H1 (cell line): Measurements from ENCODE around the gene HNRNPAB. TPM values are rescaled to one million over a fixed set of nuclear protein-coding genes. Genes with fewer than 3 reads are reported as not detected.

ENCODE experiments used
- CTCF ChIA-PET: fragments of 300-600 bp; sonication (Branson Sonifier 250); formaldehyde crosslinking; loops from one replicate; lab custom pipeline; 2021; ENCODE audit not compliant: partially characterized antibody; lab: Charles Lee
- POLR2A ChIA-PET: fragments of 300-600 bp; sonication (Branson Sonifier 250); formaldehyde crosslinking; loops from one replicate; lab custom pipeline; 2021; ENCODE audit warnings: inconsistent platforms; ENCODE audit not compliant: partially characterized antibody; lab: Charles Lee
- DNase-seq, 2 experiments: peaks; one replicate each; pipeline versions ENCODE4 v3.0.0 to v3.0.0-alpha.2; 2010 to 2022; ENCODE audit warnings: low spot score in 2 of 2, low read depth in 1 of 2, mixed read lengths in 1 of 2
- FAIRE-seq: peaks from 2 replicates; lab custom pipeline; 2011; peaks lifted over from hg19 to GRCh38; lab: Jason Lieb, UNC
- H2AFZ ChIP-seq: 2 replicates; pipeline ENCODE4 v1.8.1; 2012; ENCODE audit warnings: low read length, inconsistent platforms
- H2AK5ac ChIP-seq: 2 replicates; pipeline ENCODE4 v1.6.1; 2013; ENCODE audit warnings: low read depth, low read length
- H2BK120ac ChIP-seq: replicated peaks from 2 replicates; pipeline ENCODE3; 2013; ENCODE audit warnings: low read depth, low read length, inconsistent platforms
- H2BK12ac ChIP-seq: 2 replicates; pipeline ENCODE4 v1.6.1; 2013; ENCODE audit warnings: low read depth, low read length
- H2BK15ac ChIP-seq: 2 replicates; pipeline ENCODE4 v1.6.1; 2013; ENCODE audit warnings: low read length
- H2BK20ac ChIP-seq: 2 replicates; pipeline ENCODE4 v1.6.1; 2013; ENCODE audit warnings: low read length
- H2BK5ac ChIP-seq: 2 replicates; pipeline ENCODE4 v1.6.1; 2013; ENCODE audit warnings: low read depth, low read length
- H3K14ac ChIP-seq: 2 replicates; pipeline ENCODE4 v1.6.1; 2013; ENCODE audit warnings: inconsistent platforms; ENCODE audit not compliant: insufficient read length
- H3K18ac ChIP-seq: 2 replicates; pipeline ENCODE4 v1.6.1; 2013; ENCODE audit warnings: low read length; ENCODE audit errors: extremely low read depth
- H3K23ac ChIP-seq: 2 replicates; pipeline ENCODE4 v1.6.1; 2013; ENCODE audit warnings: inconsistent platforms; ENCODE audit not compliant: insufficient read length
- H3K23me2 ChIP-seq: 2 replicates; pipeline ENCODE4 v1.6.1; 2013; ENCODE audit warnings: low read depth, low read length
- H3K27ac ChIP-seq: 2 replicates; pipeline ENCODE4 v1.6.1; 2011; ENCODE audit warnings: low read depth, low read length, inconsistent platforms
- H3K27me3 ChIP-seq, 4 experiments: replicated peaks in 1 of 4; 1 replicate in 1 of 4; 2 replicates in 3 of 4; pipeline versions ENCODE4 v1.6.1 to v1.8.1; 2011 to 2013; ENCODE audit warnings: low read length in 3 of 4, mild to moderate bottlenecking in 3 of 4, inconsistent platforms in 2 of 4, mixed read lengths in 2 of 4, moderate library complexity in 1 of 4; ENCODE audit not compliant: control insufficient read depth in 3 of 4, insufficient read depth in 3 of 4; ENCODE audit errors: extremely low read depth in 1 of 4
- H3K36me3 ChIP-seq, 4 experiments: 2 replicates each; pipeline versions ENCODE4 v1.6.1 to v1.8.1; 2011 to 2013; ENCODE audit warnings: mild to moderate bottlenecking in 4 of 4, low read length in 3 of 4, moderate library complexity in 2 of 4, control low read depth in 1 of 4, inconsistent platforms in 1 of 4; ENCODE audit not compliant: insufficient read depth in 4 of 4, control insufficient read depth in 2 of 4
- H3K4ac ChIP-seq: replicated peaks from 2 replicates; pipeline ENCODE3; 2013; ENCODE audit warnings: low read length, low read depth, mixed read lengths, inconsistent platforms; ENCODE audit not compliant: insufficient read length
- H3K4me1 ChIP-seq, 4 experiments: replicated peaks in 1 of 4; 1 replicate in 1 of 4; 2 replicates in 3 of 4; pipeline versions ENCODE4 v1.6.1 to v1.8.1; 2011 to 2013; ENCODE audit warnings: low read length in 3 of 4, inconsistent platforms in 2 of 4, mixed read lengths in 1 of 4; ENCODE audit not compliant: insufficient read depth in 4 of 4, control insufficient read depth in 3 of 4
- H3K4me2 ChIP-seq, 2 experiments: 2 replicates each; pipeline versions ENCODE4 v1.6.1 to v1.8.1; 2011 to 2013; ENCODE audit warnings: low read depth in 2 of 2, low read length in 2 of 2, control low read depth in 1 of 2, inconsistent platforms in 1 of 2, mild to moderate bottlenecking in 1 of 2; ENCODE audit not compliant: insufficient read depth in 1 of 2
- H3K4me3 ChIP-seq, 4 experiments: fragments of 200-600, 300-600 bp in 1 of 4; sonication (generic), shearing (Covaris generic), sonication (Bioruptor Twin) in 1 of 4; 2 replicates each; pipeline versions ENCODE4 v1.5.1 to v1.8.1; 2011 to 2016; ENCODE audit warnings: low read length in 4 of 4, low read depth in 3 of 4, control low read depth in 2 of 4, inconsistent platforms in 2 of 4, mild to moderate bottlenecking in 2 of 4, mixed read lengths in 1 of 4, moderate library complexity in 1 of 4; ENCODE audit not compliant: insufficient read depth in 2 of 4; ENCODE audit errors: extremely low read depth in 1 of 4
- H3K56ac ChIP-seq: replicated peaks from 2 replicates; pipeline ENCODE3; 2013; ENCODE audit warnings: low read depth, mild to moderate bottlenecking, mixed read lengths, low read length, inconsistent platforms; ENCODE audit not compliant: insufficient read length
- H3K79me1 ChIP-seq: 2 replicates; pipeline ENCODE4 v1.6.1; 2013; ENCODE audit warnings: low read depth, low read length, control low read depth
- H3K79me2 ChIP-seq, 2 experiments: 2 replicates each; pipeline versions ENCODE4 v1.6.1 to v1.8.1; 2012 to 2013; ENCODE audit warnings: low read length in 2 of 2, mild to moderate bottlenecking in 2 of 2, inconsistent platforms in 1 of 2; ENCODE audit not compliant: insufficient read depth in 2 of 2, control insufficient read depth in 1 of 2
- H3K9ac ChIP-seq, 4 experiments: replicated peaks in 1 of 4; 1 replicate in 1 of 4; 2 replicates in 3 of 4; pipeline versions ENCODE4 v1.6.1 to v1.8.1; 2011 to 2013; ENCODE audit warnings: low read depth in 3 of 4, low read length in 3 of 4, control low read depth in 2 of 4, mild to moderate bottlenecking in 2 of 4, moderate library complexity in 2 of 4, inconsistent platforms in 1 of 4; ENCODE audit errors: extremely low read depth in 1 of 4
- H3K9me3 ChIP-seq, 2 experiments: 2 replicates each; pipeline versions ENCODE4 v1.6.1 to v1.8.1; 2012 to 2013; ENCODE audit warnings: mild to moderate bottlenecking in 2 of 2, moderate library complexity in 2 of 2, control low read depth in 1 of 2, inconsistent platforms in 1 of 2, low read depth in 1 of 2, low read length in 1 of 2, mixed read lengths in 1 of 2; ENCODE audit not compliant: insufficient read depth in 2 of 2
- H4K20me1 ChIP-seq, 2 experiments: replicated peaks in 1 of 2; 2 replicates each; pipeline versions ENCODE3 to v1.8.1; 2011 to 2013; ENCODE audit warnings: inconsistent platforms in 2 of 2, low read length in 2 of 2, mild to moderate bottlenecking in 1 of 2; ENCODE audit not compliant: insufficient read depth in 2 of 2, control insufficient read depth in 1 of 2
- H4K5ac ChIP-seq: 2 replicates; pipeline ENCODE4 v1.6.1; 2013; ENCODE audit warnings: low read length, low read depth, mixed read lengths, inconsistent platforms; ENCODE audit not compliant: insufficient read length
- H4K8ac ChIP-seq: 2 replicates; pipeline ENCODE4 v1.8.0; 2013; ENCODE audit warnings: mild to moderate bottlenecking, moderate library complexity, low read length, inconsistent platforms; ENCODE audit not compliant: insufficient read depth; ENCODE audit errors: extremely low read depth
- H4K91ac ChIP-seq: replicated peaks from 2 replicates; pipeline ENCODE3; 2013; ENCODE audit warnings: low read length, mixed read lengths, inconsistent platforms; ENCODE audit not compliant: insufficient read length
- BCL11A ChIP-seq, 2 experiments: IDR thresholded peaks; one replicate each; pipeline ENCODE4 v1.6.1; 2011; ENCODE audit warnings: low read depth in 2 of 2, low read length in 2 of 2, mild to moderate bottlenecking in 2 of 2
- CBX8 ChIP-seq: fragments of 300-800, 300-1000 bp; sonication (generic); IDR thresholded peaks from 2 replicates; pipeline ENCODE4 v1.7.1; 2016; ENCODE audit warnings: low read depth, low read length, borderline replicate concordance
- CTBP2 ChIP-seq: IDR thresholded peaks from 2 replicates; pipeline ENCODE4 v1.7.0; 2011; ENCODE audit warnings: borderline replicate concordance, mild to moderate bottlenecking, moderate library complexity, mixed read lengths, low read length; ENCODE audit not compliant: insufficient read depth, insufficient read length
- FOSL1 ChIP-seq: IDR thresholded peaks from 2 replicates; pipeline ENCODE4 v1.6.1; 2011; ENCODE audit warnings: mild to moderate bottlenecking, low read depth, low read length, moderate library complexity; ENCODE audit not compliant: insufficient read depth
- HDAC6 ChIP-seq: IDR thresholded peaks from one replicate; pipeline ENCODE4 v1.7.1; 2012; ENCODE audit warnings: low read depth, mild to moderate bottlenecking, inconsistent platforms, low read length, moderate library complexity
- SIRT6 ChIP-seq: IDR thresholded peaks from one replicate; pipeline ENCODE4 v1.7.1; 2012; ENCODE audit warnings: low read length, inconsistent platforms
- TAF7 ChIP-seq: optimal IDR thresholded peaks from 2 replicates; pipeline ENCODE3; 2011; ENCODE audit warnings: low read depth, mild to moderate bottlenecking, inconsistent platforms, low read length, moderate library complexity, borderline replicate concordance
- TCF12 ChIP-seq: IDR thresholded peaks from 2 replicates; pipeline ENCODE4 v1.6.1; 2011; ENCODE audit warnings: low read depth, mild to moderate bottlenecking, low read length
- WGBS, 2 experiments: shearing (Covaris generic) in 1 of 2; methylation state at CpG; one replicate each; pipeline versions ENCODE4 v1.1.6 to v1.1.7; 2013 to 2015; ENCODE audit warnings: low lambda C conversion rate in 2 of 2, mixed read lengths in 2 of 2, inconsistent platforms in 1 of 2, low coverage in 1 of 2, missing lambda C conversion rate in 1 of 2; ENCODE audit not compliant: insufficient replicate concordance in 2 of 2, insufficient coverage in 1 of 2, insufficient read length in 1 of 2; ENCODE audit errors: extremely low coverage in 1 of 2, missing lambda C conversion rate in 1 of 2; 5-methylcytosine and 5-hydroxymethylcytosine counted together
- polyA plus RNA-seq, 7 experiments: library from polyadenylated mRNA; depleted of rRNA in 3 of 7; stranded (reverse) in 5 of 7; unstranded in 2 of 7; fragments of >200 nt in 5 of 7; fragments of 200-250 nt in 2 of 7; gene quantifications; 1 replicate in 5 of 7; 2 replicates in 1 of 7; 4 replicates in 1 of 7; pipeline versions ENCODE4 v1.2.1 to v1.2.3, GENCODE V29; 2011 to 2013; ENCODE audit warnings: missing spikeins in 2 of 7, mixed read lengths in 2 of 7
- total RNA-seq: library from RNA; stranded (reverse); fragmentation: NEBNext Ultra II Directional; extraction: Animal tissue kit (Norgen Biotek cat#: 25700); gene quantifications from 2 replicates; pipeline ENCODE4 v1.2.1, GENCODE V29; 2021

Gene HNRNPAB
- total and polyA plus RNA-seq, 2 of the 8 experiments (the other 6 are each of a cell fraction or from before 2014, with no cell fraction given), result 373 to 563 TPM

GRCh38 chr5:178214160-178214803 lies 9.9 kb downstream of the HNRNPAB start:
- no peak overlapping the region for H2AFZ ChIP-seq
- FAIRE-seq, result no peak
- TF ChIP-seq TAF7 (no peak), BCL11A (IDR thresholded peaks at IDR 0.05; ENCODE audit: low read depth in 2 of 2, low read length in 2 of 2) (no peak), HDAC6 (no peak), CTBP2 (no peak), FOSL1 (no peak), SIRT6 (no peak), CBX8 (no peak), TCF12 (no peak)

More at GRCh38 chr5:178214160-178214803, 9.9 kb downstream of the HNRNPAB start:
- Histone ChIP-seq H4K20me1 (peaks cover 23 to 32% of the 10 kb centered on the region in 2 experiments), H3K9me3 (no peaks in the 10 kb centered on the region), H3K79me1 (peaks cover 2% of the 10 kb centered on the region; the same call in 1 of the 2 replicates), H2BK5ac (no peak overlapping the region), H3K4me3 (no peak overlapping the region), H3K27ac (no peak overlapping the region), H2AK5ac (no peak overlapping the region), H2BK12ac (no peak overlapping the region), H3K4ac (no peak overlapping the region), H3K4me2 (no peak overlapping the region), H4K91ac (no peak overlapping the region), H3K36me3 (peaks cover 26 to 86% (median 48%) of the 10 kb centered on the region in 4 experiments), H3K4me1 (peaks cover 0 to 5% (median 1%) of the 10 kb centered on the region in 4 experiments; a peak in 2 of 7 replicates), H4K8ac (no peak overlapping the region), H2BK15ac (no peak overlapping the region), H3K23me2 (no peaks in the 10 kb centered on the region), H3K18ac (no peak overlapping the region), H2BK20ac (no peak overlapping the region), H3K79me2 (no peaks in the 10 kb centered on the region), H3K9ac (no peak overlapping the region), H3K56ac (no peak overlapping the region), H3K23ac (no peak overlapping the region), H3K27me3 (no peaks in the 10 kb centered on the region), H2BK120ac (no peak overlapping the region), H3K14ac (no peak overlapping the region), H4K5ac (no peak overlapping the region)
- ChIA-PET CTCF (interaction anchor here (1.6 to 2.6 kb wide), 5 partner anchors 10 to 138 kb away, joined by 3 to 8 read pairs (median 7); partner anchors contain the start of gene PHYKPL), POLR2A (interaction anchor here (1.1 to 31.3 kb wide), 10 partner anchors 8 to 276 kb away, joined by 3 to 985 read pairs (median 5); partner anchors contain the start of genes GMCL2, HNRNPAB, NHP2 and PHYKPL)
- whole genome bisulfite sequencing, 2 experiments, result 93% methylated on average over 6 of the region's 6 CpGs; no CpG with 5 or more reads in 1 of the 2 experiments
- no peak for DNase-seq
